GM21390 (cell line): ENCODE data around the gene DPY19L2.
"Not testable (repeated sequence)": the region's sequence is repeated elsewhere in the genome, so short reads cannot be mapped to it uniquely, and the experiment has no call there.

Experiments used
- ATAC-seq: cut with Tn5 transposase; IDR thresholded peaks from one replicate; pipeline ENCODE4 v1.9.1; 2021; ENCODE audit not compliant: unreplicated experiment

DPY19L2 gene

DNA sequence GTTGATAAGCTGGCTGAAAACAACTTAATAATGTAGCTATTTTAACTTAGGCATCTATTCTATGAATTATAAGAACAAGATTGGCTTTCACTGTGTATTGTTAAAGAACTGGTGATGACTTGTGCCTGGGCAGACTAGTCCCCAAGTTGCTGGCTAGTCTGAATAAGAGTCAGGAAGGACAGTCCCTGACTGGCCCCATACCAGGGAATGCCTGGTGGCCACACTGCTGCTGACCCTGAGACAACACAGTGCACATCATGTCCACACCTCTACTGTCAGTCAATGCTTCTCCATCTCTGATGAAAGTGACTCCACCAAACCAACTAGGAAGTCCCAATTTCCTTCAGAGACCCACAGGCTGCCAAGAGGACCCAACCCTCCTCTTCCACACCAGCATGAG is 130.5 kb downstream of the DPY19L2 start:
- not testable (repeated sequence) for ATAC-seq

DNA sequence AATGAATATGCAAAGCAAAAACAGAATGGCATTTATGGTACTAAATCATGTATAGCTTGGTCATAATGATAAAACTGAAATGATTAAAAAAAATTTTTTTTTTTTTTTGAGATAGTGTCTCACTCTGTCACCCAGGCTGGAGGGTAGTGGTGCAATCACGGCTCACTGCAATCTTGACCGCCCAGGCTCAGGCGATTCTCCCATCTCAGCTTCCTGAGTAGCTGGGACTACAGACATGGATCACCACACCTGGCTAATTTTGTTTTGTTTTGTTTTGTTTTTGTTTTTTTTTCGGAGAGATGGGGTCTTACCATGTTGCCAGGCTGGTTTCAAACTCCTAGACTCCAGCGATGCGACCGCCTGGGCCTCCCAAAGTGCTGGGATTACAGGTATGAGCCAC is 138.7 kb downstream of the DPY19L2 start:
- not testable (repeated sequence) for ATAC-seq

DNA sequence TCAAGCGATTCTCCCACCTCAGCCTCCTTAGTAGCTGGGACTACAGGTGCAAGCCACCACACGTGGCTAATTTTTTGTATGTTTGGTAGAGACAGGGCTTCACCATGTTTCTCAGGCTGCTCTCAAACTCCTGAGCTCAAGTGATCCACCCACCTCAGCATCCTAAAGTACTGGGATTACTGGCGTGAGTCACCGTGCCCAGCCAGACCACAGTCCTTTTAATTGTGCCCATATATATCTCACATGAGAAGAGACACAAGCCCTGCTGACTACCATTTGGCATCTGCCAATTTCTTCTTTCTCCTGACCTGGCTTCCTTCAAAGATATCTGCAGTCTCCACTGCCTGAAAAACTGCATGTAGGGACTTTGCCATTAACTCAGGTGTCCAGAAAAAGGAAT is 142.5 kb downstream of the DPY19L2 start:
- no peak for ATAC-seq

DNA sequence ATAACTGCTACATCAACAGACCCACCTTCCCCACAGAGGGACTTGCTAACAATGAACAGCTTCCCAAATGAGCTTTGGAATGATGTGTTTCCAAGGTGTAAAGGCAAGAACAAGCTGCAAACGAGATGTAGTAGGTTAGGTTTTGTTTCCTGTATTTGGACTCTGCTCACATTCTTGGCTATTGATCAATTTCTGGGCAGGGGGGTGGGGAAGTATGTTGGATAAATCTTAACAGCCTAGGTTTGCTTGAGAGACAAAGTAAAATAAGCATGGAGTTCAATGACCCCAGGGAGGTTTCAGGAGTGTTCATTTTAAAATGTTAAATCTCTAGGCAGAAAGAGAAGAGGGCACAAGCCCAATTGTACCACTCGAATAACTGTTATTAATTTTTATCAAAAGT is 146.6 kb downstream of the DPY19L2 start:
- ATAC-seq = no peak
